HG02938 (cell line): ENCODE measurements around the gene VAMP5.

ENCODE experiments used
- ATAC-seq: cut with Tn5 transposase; IDR thresholded peaks from one replicate; pipeline ENCODE4 v1.9.1; 2021; ENCODE audit warnings: mild to moderate bottlenecking, moderate library complexity; ENCODE audit not compliant: unreplicated experiment

The VAMP5 gene

GRCh38 chr2:85623991-85624390 lies 39.8 kb downstream of the VAMP5 start:
- no peak for ATAC-seq

- no peak for ATAC-seq
Measured at GRCh38 chr2:85628658-85629057, 44.4 kb downstream of the VAMP5 start.

- ATAC-seq: no peak
Measured at GRCh38 chr2:85631316-85631715, 47.1 kb downstream of the VAMP5 start.

- ATAC-seq: no peak
Measured at GRCh38 chr2:85635011-85635410, 50.8 kb downstream of the VAMP5 start.

GRCh38 chr2:85635636-85636035 lies 51.4 kb downstream of the VAMP5 start:
- no peak for ATAC-seq

- ATAC-seq: no peak
Measured at GRCh38 chr2:85642725-85643124, 58.5 kb downstream of the VAMP5 start.
